HG03432 (cell line): ENCODE results near the gene RERE.
A peak's percentile ranks its signal among the peaks of the same experiment; 100 is the strongest.
"Not testable (repeated sequence)": the region's sequence is repeated elsewhere in the genome, so short reads cannot be mapped to it uniquely, and the experiment has no call there.

Experiments
- ATAC-seq: cut with Tn5 transposase; IDR thresholded peaks from one replicate; pipeline ENCODE4 v1.9.1; 2021; ENCODE audit warnings: mild to moderate bottlenecking, moderate library complexity; ENCODE audit not compliant: unreplicated experiment

Gene RERE

GRCh38 chr1:8649027-8649426, 168.4 kb downstream of the RERE start:
- ATAC-seq: peak; percentile 43

GRCh38 chr1:8646996-8647395, 170.4 kb downstream of the RERE start:
- ATAC-seq: no peak

- ATAC-seq: no peak
Observed at GRCh38 chr1:8646189-8646588, 171.3 kb downstream of the RERE start.

GRCh38 chr1:8643542-8644536, 173.6 kb downstream of the RERE start:
- ATAC-seq: peak; percentile 88

- ATAC-seq: no peak
Observed at GRCh38 chr1:8642114-8642513, 175.3 kb downstream of the RERE start.

GRCh38 chr1:8641377-8641997, 176.0 kb downstream of the RERE start:
- no peak for ATAC-seq

GRCh38 chr1:8640950-8641349, 176.5 kb downstream of the RERE start:
- no peak for ATAC-seq

GRCh38 chr1:8639148-8639547, 178.3 kb downstream of the RERE start:
- no peak for ATAC-seq

- no peak for ATAC-seq
Observed at GRCh38 chr1:8633741-8634501, 183.5 kb downstream of the RERE start.

- ATAC-seq: no peak
Observed at GRCh38 chr1:8632102-8632501, 185.3 kb downstream of the RERE start.

- no peak for ATAC-seq
Observed at GRCh38 chr1:8631163-8631562, 186.3 kb downstream of the RERE start.

- ATAC-seq: peak; percentile 78
Observed at GRCh38 chr1:8629241-8630091, 188.0 kb downstream of the RERE start.

GRCh38 chr1:8628606-8629005, 188.8 kb downstream of the RERE start:
- ATAC-seq: no peak

- no peak for ATAC-seq
Observed at GRCh38 chr1:8627728-8628127, 189.7 kb downstream of the RERE start.

GRCh38 chr1:8625981-8626898, 191.2 kb downstream of the RERE start:
- ATAC-seq: no peak

GRCh38 chr1:8625491-8625890, 191.9 kb downstream of the RERE start:
- no peak for ATAC-seq

GRCh38 chr1:8623651-8624192, 193.7 kb downstream of the RERE start:
- not testable (repeated sequence) for ATAC-seq

GRCh38 chr1:8621785-8622348, 195.6 kb downstream of the RERE start:
- not testable (repeated sequence) for ATAC-seq
